Measurements from ENCODE around the gene TRIM3.

TRIM3 gene

GRCh38 chr11:6401464-6401863 lies 72.3 kb downstream of the TRIM3 start:
- no peak for DNase-seq (ENCODE audit: low spot score)

DNA sequence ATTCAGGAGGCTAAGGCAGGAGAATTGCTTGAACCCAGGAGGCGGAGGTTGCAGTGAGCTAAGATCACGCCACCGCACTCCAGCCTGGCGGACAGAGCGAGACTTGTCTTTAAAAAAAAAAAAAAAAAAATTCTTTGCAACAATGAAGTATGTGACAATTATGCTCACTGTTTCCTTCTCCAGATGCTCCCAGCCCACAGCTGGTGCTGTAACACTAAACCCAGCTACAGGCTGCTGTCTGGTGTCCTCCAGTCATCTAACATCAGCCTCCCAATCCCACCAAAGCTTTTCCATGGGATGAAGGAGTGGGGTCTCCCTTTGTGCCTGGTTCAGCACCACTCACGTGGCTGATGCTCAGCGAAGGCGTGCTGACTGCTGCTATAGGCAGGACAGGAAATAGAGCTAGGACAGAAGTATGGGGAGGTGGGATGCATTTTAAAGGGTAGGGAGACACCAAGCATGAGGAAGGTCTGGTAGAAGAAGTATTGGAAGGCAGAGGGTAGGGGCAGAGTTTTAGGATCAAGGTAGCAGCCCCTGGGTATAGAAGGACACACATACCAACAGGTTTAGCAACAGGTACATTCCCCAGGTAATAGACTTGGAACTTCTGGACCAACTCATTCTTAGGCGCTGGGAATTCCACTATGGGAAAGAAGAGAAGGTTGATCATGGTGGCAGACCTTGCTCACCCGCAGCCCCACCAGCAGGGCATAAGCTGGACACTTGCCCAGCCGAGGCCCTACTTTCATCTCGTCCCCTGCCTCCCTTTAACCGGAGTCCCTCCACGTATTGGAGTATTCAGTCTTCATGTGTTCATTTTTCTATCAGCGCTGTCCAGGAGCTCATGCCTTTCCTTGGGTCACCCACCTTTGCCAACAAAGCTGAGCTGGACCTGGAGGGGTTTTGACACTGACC lies 73.1 kb downstream of the TRIM3 start:
- no peak for DNase-seq (ENCODE audit: low spot score)
